ENCODE results near the gene TPCN1.

- TF ChIP-seq POLR2A (IDR thresholded peaks at IDR 0.05; ENCODE audit: low read length) (no peak), GATA1 (IDR thresholded peaks at IDR 0.05; ENCODE audit: low read depth, low read length) (no peak)
Observed at GRCh38 chr12:113202300-113203075, 18.8 kb upstream of the TPCN1 start.
